Measurements from ENCODE around the gene NR2C2AP. TPM values are rescaled to one million over a fixed set of nuclear protein-coding genes. Genes with fewer than 3 reads are reported as not detected.
A peak's percentile ranks its signal among the peaks of the same experiment; 100 is the strongest.

The NR2C2AP gene
- 25.5 and 26.8 TPM in 2 replicates for total RNA-seq (2016; rRNA removed; fragmentation: Illumina TruSeq; extraction: Trizol)
- 14.8 and 22.9 TPM in 2 replicates for total RNA-seq (2016; cell fraction: cytosol; rRNA removed; fragmentation: Illumina TruSeq; extraction: Trizol; ENCODE audit: low read depth)
- total RNA-seq (2016; cell fraction: insoluble cytoplasmic fraction; rRNA removed; fragmentation: Illumina TruSeq; extraction: Trizol): 23.5 and 26.0 TPM in 2 replicates
- total RNA-seq (2016; cell fraction: membrane; rRNA removed; fragmentation: Illumina TruSeq; extraction: Trizol): 19.1 and 21.5 TPM in 2 replicates
- 19.4 and 19.6 TPM in 2 replicates for total RNA-seq (2016; cell fraction: nucleus; rRNA removed; fragmentation: Illumina TruSeq; extraction: Trizol)
- polyA plus RNA-seq (2011; rRNA removed): 12.2 and 13.8 TPM in 2 replicates
- 10.6 and 11.8 TPM in 2 replicates for polyA plus RNA-seq (2011; cell fraction: cytosol; rRNA removed)
- polyA plus RNA-seq (2011; cell fraction: nucleus; rRNA removed): 17.7 and 18.2 TPM in 2 replicates
- polyA plus RNA-seq (2012): 9.3 and 13.3 TPM in 2 replicates
- polyA plus RNA-seq (2016; cell fraction: cytosol; fragmentation: Illumina TruSeq; extraction: Trizol; ENCODE audit: low read depth): 5.7 and 6.8 TPM in 2 replicates
- polyA plus RNA-seq (2016; cell fraction: insoluble cytoplasmic fraction; fragmentation: Illumina TruSeq; extraction: Trizol; ENCODE audit: low read depth): 19.7 and 21.9 TPM in 2 replicates
- polyA plus RNA-seq (2016; cell fraction: membrane; fragmentation: Illumina TruSeq; extraction: Trizol; ENCODE audit: low read depth): 7.9 and 11.8 TPM in 2 replicates
- 34.7 and 38.0 TPM in 2 replicates for polyA plus RNA-seq (2016; cell fraction: nucleus; fragmentation: Illumina TruSeq; extraction: Trizol; ENCODE audit: insufficient read depth, low read depth)
- polyA minus RNA-seq (2011; rRNA and poly(A)+ RNA removed; ENCODE audit: low replicate concordance): 7.3 and 22.9 TPM in 2 replicates
- 3.9 and 4.2 TPM in 2 replicates for polyA minus RNA-seq (2011; cell fraction: cytosol; rRNA and poly(A)+ RNA removed)
- 3.6 and 4.0 TPM in 2 replicates for polyA minus RNA-seq (2011; cell fraction: nucleus; rRNA and poly(A)+ RNA removed)
- percentile 62 among the genes with signal in this experiment for Bru-seq, nascent RNA
- percentile 71 among the genes with signal in this experiment for BruChase-seq, experiment 1, labeled RNA remaining after a 6-hour chase
- percentile 86 among the genes with signal in this experiment for BruChase-seq, experiment 2, labeled RNA remaining after a 2-hour chase
- long read RNA-seq, experiment 1, transcript NR2C2AP-201 (5 exons, 1,293 nt): major isoform, 7 of 21 reads
- long read RNA-seq, experiment 1, partial matches to known transcripts: 2 of 21 reads
- long read RNA-seq, experiment 1, other reads (novel, unspliced or antisense): 7 of 21 reads
- long read RNA-seq, experiment 2, transcript NR2C2AP-201 (5 exons, 1,293 nt): major isoform, 8 of 27 reads
- long read RNA-seq, experiment 2, partial matches to known transcripts: 5 of 27 reads
- long read RNA-seq, experiment 2, other reads (novel, unspliced or antisense): 9 of 27 reads

GRCh38 chr19:19203012-19203856 lies at the start of gene NR2C2AP:
TSS of gene NR2C2AP (minus strand) at chr19:19203414. CDS start at chr19:19203060, 354 bp downstream.
- 19% methylated on average over 24 of the region's 60 CpGs for WGBS (ENCODE audit: low lambda C conversion rate)
- peak within 1 kb of the TSS; percentile 76 to 93 (median 90) for H3K4me3 ChIP-seq (replicated peaks in 1 of 3; ENCODE audit: insufficient read depth in 1 of 3, low read depth in 2 of 3, low read length in 3 of 3)
- in situ Hi-C loops (cut with HindIII; ENCODE audit: extremely low pct_ligation_motif_present, low pct_unique_long_range_greater_than_20kb): no loop called here
- ATAC-seq: peak; percentile 83
- no peaks in the 10 kb centered on the region for H4K20me1 ChIP-seq (ENCODE audit: insufficient read depth, low read length)
- no peaks in the 10 kb centered on the region for H3K9me3 ChIP-seq (ENCODE audit: low read length)
- H3K36me3 ChIP-seq (replicated peaks in 1 of 2; ENCODE audit: control insufficient read depth in 1 of 2, insufficient read depth in 2 of 2, low read length in 2 of 2): peaks cover 0 to 14% of the 10 kb centered on the region in 2 experiments; a peak in 2 of 5 replicates
- ChIA-PET POLR2A (interaction anchor here (1.0 to 3.7 kb wide), 10 partner anchors 9 to 140 kb away, joined by 3 to 43 read pairs (median 4); partner anchors contain the start of genes BORCS8, MEF2B, RFXANK and SLC25A42), CTCF (ENCODE audit: low intra/inter-chr PET ratio, low total read pairs) (interaction anchor here (1.2 kb wide), 1 partner anchor 21 kb away, joined by 4 read pairs; no protein-coding TSS in a partner anchor)
- peak; percentile 83 for DNase-seq (ENCODE audit: low spot score)
- H3K9ac ChIP-seq (ENCODE audit: insufficient read depth, low read depth, low read length): peak within 1 kb of the TSS; percentile 83
- H2AFZ ChIP-seq (ENCODE audit: low read length): peak within 1 kb of the TSS; percentile 95
- intact Hi-C loops (cut with micrococcal nuclease; ENCODE audit: unreplicated experiment): no loop called here
- peaks cover 3 to 11% of the 10 kb centered on the region in 2 experiments; a peak in 2 of 5 replicates for H3K27me3 ChIP-seq (ENCODE audit: control insufficient read depth in 1 of 2, insufficient read depth in 2 of 2, low read length in 2 of 2)
- peak; percentile 75 for FAIRE-seq
- BruUV-seq (replicated peaks): no TSS peak
- peaks cover 13% of the 10 kb centered on the region for H3K4me1 ChIP-seq (ENCODE audit: insufficient read depth, low read length)
- peak within 1 kb of the TSS; percentile 89 for H3K4me2 ChIP-seq (ENCODE audit: low read depth, low read length)
- H3K27ac ChIP-seq (ENCODE audit: extremely low read length, insufficient read depth, low read length): peak within 1 kb of the TSS; percentile 65
- H3K79me2 ChIP-seq (ENCODE audit: insufficient read depth, low read length): peaks cover 19% of the 10 kb centered on the region
- no peak; the same call in 1 of the 2 replicates for TF ChIP-seq ZSCAN25 (CRISPR knock-in tag; IDR thresholded peaks at IDR 0.05)
- no peak for TF ChIP-seq ZNF350 (CRISPR knock-in tag; IDR thresholded peaks at IDR 0.05; ENCODE audit: borderline replicate concordance, low read depth)
- no peak for TF ChIP-seq ATF7-NPFF (CRISPR knock-in tag; IDR thresholded peaks at IDR 0.05; ENCODE audit: low read depth)
- TF ChIP-seq MZF1 (CRISPR knock-in tag; IDR thresholded peaks at IDR 0.05; ENCODE audit: borderline replicate concordance): 0 out of 2 replicates have a peak, but pooled peaks have one; percentile 36
- TF ChIP-seq ZC3H13 (CRISPR knock-in tag; IDR thresholded peaks at IDR 0.05): no peak
- no peak for TF ChIP-seq IRX3 (CRISPR knock-in tag; IDR thresholded peaks at IDR 0.05; ENCODE audit: borderline replicate concordance, low read depth)
- TF ChIP-seq TARDBP (CRISPR knock-in tag; IDR thresholded peaks at IDR 0.05): 0 out of 2 replicates have a peak, but pooled peaks have one; percentile 36
- TF ChIP-seq ZNF317 (CRISPR knock-in tag; IDR thresholded peaks at IDR 0.05): no peak
- peak; percentile 80; the same call in 1 of the 2 replicates for TF ChIP-seq ARID4A (CRISPR knock-in tag; IDR thresholded peaks at IDR 0.05; ENCODE audit: borderline replicate concordance)
- TF ChIP-seq ZNF335 (CRISPR knock-in tag; IDR thresholded peaks at IDR 0.05): no peak
- TF ChIP-seq KLF15 (CRISPR knock-in tag; IDR thresholded peaks at IDR 0.05; ENCODE audit: borderline replicate concordance): no peak; the same call in 1 of the 2 replicates
- no peak for TF ChIP-seq RFX1 (IDR thresholded peaks at IDR 0.05)
- no peak for TF ChIP-seq NFRKB (IDR thresholded peaks at IDR 0.05)

Data from HepG2 (cell line).